ENCODE results near the gene MIS18BP1.

- TF ChIP-seq SP1 (IDR thresholded peaks at IDR 0.05): no peak
- TF ChIP-seq BHLHE40 (IDR thresholded peaks at IDR 0.05; ENCODE audit: borderline replicate concordance): no peak
- TF ChIP-seq ZNF384 (IDR thresholded peaks at IDR 0.05): no peak
- TF ChIP-seq FOXM1 (IDR thresholded peaks at IDR 0.05; ENCODE audit: borderline replicate concordance): no peak
- TF ChIP-seq TARDBP (IDR thresholded peaks at IDR 0.05): no peak
- TF ChIP-seq ARNT (IDR thresholded peaks at IDR 0.05): no peak
- TF ChIP-seq HDGF (IDR thresholded peaks at IDR 0.05; ENCODE audit: borderline replicate concordance): no peak
These were observed 14.0 kb downstream of the MIS18BP1 start for GRCh38 chr14:45238988-45239387.
